Neural progenitor cell (in vitro differentiated cells): ENCODE measurements around the gene APOB. TPM values are rescaled to one million over a fixed set of nuclear protein-coding genes. Genes with fewer than 3 reads are reported as not detected.

ENCODE experiments used
- DNase-seq: peaks from one replicate; pipeline ENCODE4 v3.0.0-alpha.2; 2016; ENCODE audit warnings: low spot score
- H2AFZ ChIP-seq: fragments of 200-600 bp; sonication (generic); replicated peaks from 2 replicates; pipeline ENCODE4 v1.6.1; 2016; ENCODE audit warnings: antibody characterized with exemption
- H3F3A ChIP-seq: fragments of 200-600 bp; sonication (generic); 2 replicates; pipeline ENCODE4 v1.6.1; 2016; ENCODE audit warnings: antibody characterized with exemption, low read depth
- H3K27ac ChIP-seq: fragments of 200-600 bp; sonication (generic); 2 replicates; pipeline ENCODE4 v1.5.1; 2016; ENCODE audit warnings: mild to moderate bottlenecking
- H3K27me3 ChIP-seq: fragments of 200-600 bp; sonication (generic); 2 replicates; pipeline ENCODE4 v1.6.1; 2016; ENCODE audit warnings: mild to moderate bottlenecking, moderate library complexity
- H3K36me3 ChIP-seq: fragments of 200-600 bp; sonication (generic); 2 replicates; pipeline ENCODE4 v1.5.1; 2016
- H3K4me1 ChIP-seq: fragments of 200-600 bp; sonication (generic); 2 replicates; pipeline ENCODE4 v1.6.1; 2016; ENCODE audit warnings: mixed run types
- H3K4me2 ChIP-seq: fragments of 200-600 bp; sonication (generic); 2 replicates; pipeline ENCODE4 v1.6.1; 2016
- H3K4me3 ChIP-seq: fragments of 200-600 bp; sonication (generic); 2 replicates; pipeline ENCODE4 v1.5.1; 2016
- H3K79me2 ChIP-seq: fragments of 200-600 bp; sonication (generic); 2 replicates; pipeline ENCODE4 v1.6.1; 2016; ENCODE audit warnings: low read depth
- H3K9ac ChIP-seq: fragments of 200-600 bp; sonication (generic); 2 replicates; pipeline ENCODE4 v1.6.1; 2016
- H3K9me3 ChIP-seq: fragments of 200-600 bp; sonication (generic); 2 replicates; pipeline ENCODE4 v1.5.1; 2016; ENCODE audit warnings: low read depth
- H4K20me1 ChIP-seq: fragments of 200-600 bp; sonication (generic); 2 replicates; pipeline ENCODE4 v1.6.1; 2016; ENCODE audit warnings: low read depth
- H3K27ac Mint-ChIP-seq: 3 replicates; pipeline ENCODE4 v1.8.0; 2021; ENCODE audit warnings: mixed read lengths
- H3K27me3 Mint-ChIP-seq: 2 replicates; pipeline ENCODE4 v1.8.0; 2022; ENCODE audit warnings: low read depth, mild to moderate bottlenecking, inconsistent platforms, moderate library complexity, mixed read lengths; ENCODE audit not compliant: insufficient read depth
- H3K36me3 Mint-ChIP-seq: 3 replicates; pipeline ENCODE4 v1.8.0; 2021; ENCODE audit warnings: mixed read lengths
- H3K4me1 Mint-ChIP-seq: 3 replicates; pipeline ENCODE4 v1.8.0; 2021; ENCODE audit warnings: mixed read lengths
- H3K4me3 Mint-ChIP-seq: 3 replicates; pipeline ENCODE4 v1.8.0; 2021; ENCODE audit warnings: mild to moderate bottlenecking, moderate library complexity, mixed read lengths
- H3K9me3 Mint-ChIP-seq: 3 replicates; pipeline ENCODE4 v1.8.0; 2020; ENCODE audit warnings: mixed read lengths
- EZH2 ChIP-seq: fragments of 200-600 bp; sonication (generic); IDR thresholded peaks from 2 replicates; pipeline ENCODE4 v1.6.1; 2017; ENCODE audit warnings: antibody characterized with exemption, mild to moderate bottlenecking, moderate library complexity
- EZH2phosphoT487 ChIP-seq: fragments of 200-600 bp; sonication (generic); IDR thresholded peaks from 2 replicates; pipeline ENCODE4 v1.6.1; 2017; ENCODE audit warnings: antibody characterized with exemption
- total RNA-seq: library from RNA; depleted of rRNA; stranded (reverse); fragments of >200 nt; gene quantifications from 2 replicates; pipeline ENCODE4 v1.2.3, GENCODE V29; 2015; ENCODE audit warnings: low replicate concordance
- TF ChIP-seq, protein P1 (sequence below): fragments of 200-600 bp; sonication (generic); IDR thresholded peaks from 2 replicates; pipeline ENCODE4 v1.5.1; 2017; ENCODE audit warnings: antibody characterized with exemption, mild to moderate bottlenecking

The APOB gene
- total RNA-seq, 1 donor from 2014 or later: 0.47 TPM

DNA sequence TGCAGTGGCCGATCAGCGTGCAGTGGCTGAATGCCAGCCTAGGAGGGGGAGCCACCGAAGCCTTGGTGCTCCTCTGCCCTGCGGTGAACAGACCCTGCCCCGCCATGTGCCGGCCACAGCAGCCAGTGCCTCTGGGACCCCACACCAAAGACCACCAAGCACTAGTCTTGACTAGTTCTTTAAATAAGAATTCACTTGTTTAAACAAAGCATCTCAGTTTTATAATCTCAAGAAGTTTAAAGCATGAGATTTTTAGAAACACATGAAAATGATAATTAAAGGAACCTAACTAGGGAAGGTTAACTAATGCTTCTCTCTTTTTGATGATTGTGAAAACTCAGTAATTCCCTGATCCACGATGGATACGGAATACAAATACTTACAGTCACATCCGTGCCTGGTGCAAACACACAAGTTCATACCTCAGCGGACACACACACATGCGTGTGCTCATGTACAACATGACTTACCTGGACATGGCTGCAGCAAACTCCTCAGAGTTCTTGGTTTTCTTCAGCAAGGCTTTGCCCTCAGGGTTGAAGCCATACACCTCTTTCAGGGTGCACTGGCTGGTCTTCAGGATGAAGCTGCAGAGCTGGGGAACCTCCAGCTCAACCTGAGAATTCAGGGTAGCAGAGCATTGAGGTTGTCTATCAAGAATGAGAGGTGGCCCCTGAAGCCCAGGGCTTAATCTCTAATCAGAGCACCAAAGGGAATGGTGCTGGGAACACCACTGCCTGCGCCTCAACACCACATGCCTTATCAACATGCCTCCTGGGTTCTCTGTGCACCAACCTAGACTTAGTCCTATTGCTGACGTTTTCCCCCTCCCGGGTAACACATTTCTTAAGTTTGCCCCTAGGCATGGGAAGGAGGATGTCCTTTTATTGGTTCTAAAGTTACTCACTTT is 3.1 kb downstream of the APOB start:
- no peaks in the 10 kb centered on the region for H3K79me2 ChIP-seq
- Mint-ChIP-seq H3K36me3 (no peaks in the 10 kb centered on the region), H3K9me3 (peaks cover 3% of the 10 kb centered on the region), H3K27me3 (peaks cover 7% of the 10 kb centered on the region), H3K4me1 (peaks cover 7% of the 10 kb centered on the region), H3K4me3 (no peak overlapping the region), H3K27ac (no peak overlapping the region)
- TF ChIP-seq, protein P1, sequence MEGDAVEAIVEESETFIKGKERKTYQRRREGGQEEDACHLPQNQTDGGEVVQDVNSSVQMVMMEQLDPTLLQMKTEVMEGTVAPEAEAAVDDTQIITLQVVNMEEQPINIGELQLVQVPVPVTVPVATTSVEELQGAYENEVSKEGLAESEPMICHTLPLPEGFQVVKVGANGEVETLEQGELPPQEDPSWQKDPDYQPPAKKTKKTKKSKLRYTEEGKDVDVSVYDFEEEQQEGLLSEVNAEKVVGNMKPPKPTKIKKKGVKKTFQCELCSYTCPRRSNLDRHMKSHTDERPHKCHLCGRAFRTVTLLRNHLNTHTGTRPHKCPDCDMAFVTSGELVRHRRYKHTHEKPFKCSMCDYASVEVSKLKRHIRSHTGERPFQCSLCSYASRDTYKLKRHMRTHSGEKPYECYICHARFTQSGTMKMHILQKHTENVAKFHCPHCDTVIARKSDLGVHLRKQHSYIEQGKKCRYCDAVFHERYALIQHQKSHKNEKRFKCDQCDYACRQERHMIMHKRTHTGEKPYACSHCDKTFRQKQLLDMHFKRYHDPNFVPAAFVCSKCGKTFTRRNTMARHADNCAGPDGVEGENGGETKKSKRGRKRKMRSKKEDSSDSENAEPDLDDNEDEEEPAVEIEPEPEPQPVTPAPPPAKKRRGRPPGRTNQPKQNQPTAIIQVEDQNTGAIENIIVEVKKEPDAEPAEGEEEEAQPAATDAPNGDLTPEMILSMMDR: no peak
- no peak for TF ChIP-seq EZH2phosphoT487
- TF ChIP-seq EZH2: no peak
- no peaks in the 10 kb centered on the region for H3K36me3 ChIP-seq
- H3K27ac ChIP-seq: no peak overlapping the region
- H3K4me3 ChIP-seq: no peak overlapping the region
- H3K4me2 ChIP-seq: no peak overlapping the region
- no peaks in the 10 kb centered on the region for H3K9me3 ChIP-seq
- DNase-seq: no peak
- no peak overlapping the region for H3K9ac ChIP-seq
- peaks cover 6% of the 10 kb centered on the region for H3K4me1 ChIP-seq
- H4K20me1 ChIP-seq: no peaks in the 10 kb centered on the region
- no peak overlapping the region for H2AFZ ChIP-seq
- H3K27me3 ChIP-seq: peaks cover 19% of the 10 kb centered on the region
- no peaks in the 10 kb centered on the region for H3F3A ChIP-seq

DNA sequence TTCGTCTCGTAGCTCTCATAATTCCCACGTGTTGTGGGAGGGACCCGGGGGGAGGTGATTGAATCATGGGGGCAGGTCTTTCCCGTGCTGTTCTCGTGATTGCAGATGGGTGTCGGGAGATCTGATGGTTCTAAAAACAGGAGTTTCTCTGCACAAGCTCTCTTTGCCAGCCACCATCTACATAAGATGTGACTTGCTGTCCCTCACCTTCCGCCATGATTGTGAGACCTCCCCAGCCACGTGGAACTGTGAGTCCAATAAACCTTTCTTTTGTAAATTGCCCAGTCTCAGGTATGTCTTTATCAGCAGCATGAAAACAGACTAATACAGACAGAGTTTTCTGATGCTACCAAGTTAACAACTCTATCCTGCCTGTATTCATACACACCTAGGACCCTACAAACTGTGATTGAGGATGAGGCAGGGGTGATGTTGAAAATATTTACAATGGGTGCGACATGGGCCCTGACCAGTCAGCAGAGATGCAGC is 3.9 kb downstream of the APOB start:
- Histone ChIP-seq H3K27ac (no peak overlapping the region), H3K4me2 (no peak overlapping the region), H3K36me3 (no peaks in the 10 kb centered on the region), H3K79me2 (no peaks in the 10 kb centered on the region), H3K27me3 (peaks cover 13% of the 10 kb centered on the region), H4K20me1 (no peaks in the 10 kb centered on the region), H3K4me3 (no peak overlapping the region), H3K4me1 (peaks cover 6% of the 10 kb centered on the region), H3K9me3 (no peaks in the 10 kb centered on the region), H2AFZ (no peak overlapping the region), H3F3A (no peaks in the 10 kb centered on the region), H3K9ac (no peak overlapping the region)
- Mint-ChIP-seq H3K36me3 (no peaks in the 10 kb centered on the region), H3K4me1 (peaks cover 7% of the 10 kb centered on the region), H3K4me3 (no peak overlapping the region), H3K9me3 (peaks cover 3% of the 10 kb centered on the region), H3K27ac (no peak overlapping the region), H3K27me3 (peaks cover 6% of the 10 kb centered on the region)
- no peak for TF ChIP-seq EZH2phosphoT487
- TF ChIP-seq, protein P1: no peak
- no peak for TF ChIP-seq EZH2
- DNase-seq: no peak

DNA sequence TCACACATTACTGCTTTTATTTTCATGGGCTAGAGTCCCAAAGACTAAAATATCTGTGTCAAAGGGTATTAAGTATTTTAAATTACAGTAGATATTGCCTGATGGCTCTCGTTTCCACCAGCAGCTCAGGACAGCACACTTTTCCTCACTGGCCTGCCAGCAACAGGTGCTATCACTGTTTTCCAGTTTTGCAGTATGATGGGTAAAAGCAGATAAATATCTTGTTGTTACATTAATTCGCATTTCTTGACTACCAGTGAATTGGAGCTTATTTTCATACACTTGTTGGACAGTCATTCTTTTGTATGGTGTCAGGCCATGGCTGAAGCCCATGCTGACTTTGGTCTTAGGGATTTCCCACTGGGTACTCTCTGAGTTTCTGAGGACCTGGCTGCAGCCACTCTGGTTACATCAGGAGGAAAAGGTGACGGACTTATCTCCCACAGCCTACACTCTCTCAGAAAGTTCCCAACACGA is 4.8 kb downstream of the APOB start:
- no peak overlapping the region for H3K27ac Mint-ChIP-seq

More for the DNA sequence above, 4.8 kb downstream of the APOB start:
- no peak overlapping the region for H3K4me2 ChIP-seq
- no peak for TF ChIP-seq EZH2phosphoT487
- TF ChIP-seq, protein P1: no peak
- no peak for TF ChIP-seq EZH2
- Mint-ChIP-seq H3K4me3 (no peak overlapping the region), H3K36me3 (no peaks in the 10 kb centered on the region), H3K9me3 (peaks cover 3% of the 10 kb centered on the region), H3K4me1 (peaks cover 7% of the 10 kb centered on the region), H3K27me3 (peaks cover 6% of the 10 kb centered on the region)
- H3K9me3 ChIP-seq: no peaks in the 10 kb centered on the region
- no peaks in the 10 kb centered on the region for H3K36me3 ChIP-seq
- H3K4me1 ChIP-seq: peaks cover 6% of the 10 kb centered on the region
- no peak overlapping the region for H3K4me3 ChIP-seq
- H3K9ac ChIP-seq: no peak overlapping the region
- H3F3A ChIP-seq: no peaks in the 10 kb centered on the region
- DNase-seq: no peak
- H3K79me2 ChIP-seq: no peaks in the 10 kb centered on the region
- H4K20me1 ChIP-seq: no peaks in the 10 kb centered on the region
- H3K27me3 ChIP-seq: peaks cover 4% of the 10 kb centered on the region
- H2AFZ ChIP-seq: no peak overlapping the region
- no peak overlapping the region for H3K27ac ChIP-seq
